ENCODE measurements around the gene HPDL.

DNA sequence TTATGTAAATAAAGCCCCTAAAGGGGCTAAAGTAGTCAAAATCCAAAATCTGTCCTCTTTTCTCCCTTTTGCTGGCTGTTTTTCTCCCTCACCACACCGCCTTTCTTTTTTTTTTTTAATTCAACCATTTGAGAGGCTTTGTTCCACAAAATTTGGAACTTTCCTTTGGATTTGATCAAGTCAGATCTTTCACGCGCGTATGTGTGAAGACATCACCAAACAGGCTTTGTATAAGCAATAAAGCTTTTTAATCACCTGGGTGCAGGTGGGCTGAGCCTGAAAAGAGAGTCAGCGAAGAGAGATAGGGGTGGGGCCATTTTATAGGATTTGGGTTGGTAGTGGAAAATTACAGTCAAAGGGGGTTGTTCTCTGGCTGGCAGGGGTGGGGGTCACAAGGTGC, 5.3 kb upstream of the HPDL start:
- TF ChIP-seq, protein P1, sequence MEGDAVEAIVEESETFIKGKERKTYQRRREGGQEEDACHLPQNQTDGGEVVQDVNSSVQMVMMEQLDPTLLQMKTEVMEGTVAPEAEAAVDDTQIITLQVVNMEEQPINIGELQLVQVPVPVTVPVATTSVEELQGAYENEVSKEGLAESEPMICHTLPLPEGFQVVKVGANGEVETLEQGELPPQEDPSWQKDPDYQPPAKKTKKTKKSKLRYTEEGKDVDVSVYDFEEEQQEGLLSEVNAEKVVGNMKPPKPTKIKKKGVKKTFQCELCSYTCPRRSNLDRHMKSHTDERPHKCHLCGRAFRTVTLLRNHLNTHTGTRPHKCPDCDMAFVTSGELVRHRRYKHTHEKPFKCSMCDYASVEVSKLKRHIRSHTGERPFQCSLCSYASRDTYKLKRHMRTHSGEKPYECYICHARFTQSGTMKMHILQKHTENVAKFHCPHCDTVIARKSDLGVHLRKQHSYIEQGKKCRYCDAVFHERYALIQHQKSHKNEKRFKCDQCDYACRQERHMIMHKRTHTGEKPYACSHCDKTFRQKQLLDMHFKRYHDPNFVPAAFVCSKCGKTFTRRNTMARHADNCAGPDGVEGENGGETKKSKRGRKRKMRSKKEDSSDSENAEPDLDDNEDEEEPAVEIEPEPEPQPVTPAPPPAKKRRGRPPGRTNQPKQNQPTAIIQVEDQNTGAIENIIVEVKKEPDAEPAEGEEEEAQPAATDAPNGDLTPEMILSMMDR (IDR thresholded peaks at IDR 0.05; ENCODE audit: insufficient read depth, low read length, poor library complexity, severe bottlenecking): no peak
- TF ChIP-seq EZH2phosphoT487 (conservative IDR thresholded peaks at IDR 0.05; ENCODE audit: low read length): no peak

All from SU-DHL-6 (cell line).